GM19468 (cell line): Measurements from ENCODE around the gene KBTBD12.

Experiments
- ATAC-seq: cut with Tn5 transposase; IDR thresholded peaks from one replicate; pipeline ENCODE4 v1.9.1; 2021; ENCODE audit warnings: mild to moderate bottlenecking, moderate library complexity, moderate number of reproducible peaks; ENCODE audit not compliant: unreplicated experiment; ENCODE audit errors: extremely low read depth

The KBTBD12 gene

GRCh38 chr3:128006061-128007032 is 91.3 kb downstream of the KBTBD12 start:
- no peak for ATAC-seq

GRCh38 chr3:128007033-128007424 is 92.0 kb downstream of the KBTBD12 start:
- ATAC-seq: no peak

- ATAC-seq: no peak
Observed at GRCh38 chr3:128009952-128010846, 95.2 kb downstream of the KBTBD12 start.

GRCh38 chr3:128011140-128011539 is 96.1 kb downstream of the KBTBD12 start:
- ATAC-seq: no peak

GRCh38 chr3:128012050-128012449 is 97.0 kb downstream of the KBTBD12 start:
- no peak for ATAC-seq

GRCh38 chr3:128014548-128014947 is 99.5 kb downstream of the KBTBD12 start:
- no peak for ATAC-seq

GRCh38 chr3:128016502-128016901 is 101.5 kb downstream of the KBTBD12 start:
- no peak for ATAC-seq

- ATAC-seq: no peak
Observed at GRCh38 chr3:128021768-128022372, 106.8 kb downstream of the KBTBD12 start.

- ATAC-seq: no peak
Observed at GRCh38 chr3:128033102-128033501, 118.1 kb downstream of the KBTBD12 start.

- ATAC-seq: no peak
Observed at GRCh38 chr3:128036119-128036518, 121.1 kb downstream of the KBTBD12 start.
